H1 (cell line): ENCODE results near the gene SBF1. TPM values are rescaled to one million over a fixed set of nuclear protein-coding genes. Genes with fewer than 3 reads are reported as not detected.

Experiments used
- KDM1A ChIP-seq: fragments of 200-600, 300-600 bp; sonication (generic); IDR thresholded peaks from 2 replicates; pipeline ENCODE4 v1.7.1; 2016; ENCODE audit warnings: mild to moderate bottlenecking, low read length, borderline replicate concordance
- MAFK ChIP-seq: IDR thresholded peaks from 2 replicates; pipeline ENCODE4 v1.6.1; 2012; ENCODE audit warnings: low read depth, mild to moderate bottlenecking, improper control_type of control experiment, low read length
- POU5F1 ChIP-seq: IDR thresholded peaks from 2 replicates; pipeline ENCODE4 v1.6.1; 2011; ENCODE audit warnings: low read depth, mild to moderate bottlenecking, low read length, moderate library complexity
- SIX5 ChIP-seq: IDR thresholded peaks from 2 replicates; pipeline ENCODE4 v1.6.1; 2011; ENCODE audit warnings: mild to moderate bottlenecking, low read depth, low read length
- polyA plus RNA-seq, 7 experiments: library from polyadenylated mRNA; depleted of rRNA in 3 of 7; stranded (reverse) in 5 of 7; unstranded in 2 of 7; fragments of >200 nt in 5 of 7; fragments of 200-250 nt in 2 of 7; gene quantifications; 1 replicate in 5 of 7; 2 replicates in 1 of 7; 4 replicates in 1 of 7; pipeline versions ENCODE4 v1.2.1 to v1.2.3, GENCODE V29; 2011 to 2013; ENCODE audit warnings: missing spikeins in 2 of 7, mixed read lengths in 2 of 7
- total RNA-seq: library from RNA; stranded (reverse); fragmentation: NEBNext Ultra II Directional; extraction: Animal tissue kit (Norgen Biotek cat#: 25700); gene quantifications from 2 replicates; pipeline ENCODE4 v1.2.1, GENCODE V29; 2021
- TF ChIP-seq, protein P1 (sequence below): fragments of 300-600 bp; sonication (generic); IDR thresholded peaks from 2 replicates; pipeline ENCODE4 v1.7.1; 2012; ENCODE audit warnings: low read length, moderate library complexity, mild to moderate bottlenecking, inconsistent platforms; ENCODE audit not compliant: insufficient replicate concordance

The SBF1 gene
- total and polyA plus RNA-seq, 2 of the 8 experiments (the other 6 are each of a cell fraction or from before 2014, with no cell fraction given): 29.1 to 71.5 TPM

DNA sequence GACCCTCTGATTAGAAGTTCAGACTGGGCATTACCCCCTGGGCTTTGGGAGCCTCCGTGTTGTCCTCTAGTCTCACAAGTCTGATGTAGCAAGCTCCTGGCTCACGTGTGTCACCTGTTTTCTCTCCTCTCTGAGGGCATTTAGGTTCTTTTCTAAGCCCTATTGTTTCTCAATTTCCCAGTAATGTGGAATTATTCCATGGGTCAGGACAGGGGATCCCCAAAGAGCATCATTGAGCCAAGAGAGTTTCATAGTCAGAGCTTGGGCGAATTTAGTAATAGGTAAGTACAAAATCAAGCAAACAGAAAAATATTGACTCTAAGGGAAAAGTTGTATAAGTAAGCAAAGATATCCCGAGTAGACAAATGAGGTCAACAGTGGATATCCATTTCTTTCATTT is 74.4 kb downstream of the SBF1 start (continued):
- TF ChIP-seq KDM1A (no peak), MAFK (no peak), POU5F1 (no peak), SIX5 (no peak)
- TF ChIP-seq, protein P1, sequence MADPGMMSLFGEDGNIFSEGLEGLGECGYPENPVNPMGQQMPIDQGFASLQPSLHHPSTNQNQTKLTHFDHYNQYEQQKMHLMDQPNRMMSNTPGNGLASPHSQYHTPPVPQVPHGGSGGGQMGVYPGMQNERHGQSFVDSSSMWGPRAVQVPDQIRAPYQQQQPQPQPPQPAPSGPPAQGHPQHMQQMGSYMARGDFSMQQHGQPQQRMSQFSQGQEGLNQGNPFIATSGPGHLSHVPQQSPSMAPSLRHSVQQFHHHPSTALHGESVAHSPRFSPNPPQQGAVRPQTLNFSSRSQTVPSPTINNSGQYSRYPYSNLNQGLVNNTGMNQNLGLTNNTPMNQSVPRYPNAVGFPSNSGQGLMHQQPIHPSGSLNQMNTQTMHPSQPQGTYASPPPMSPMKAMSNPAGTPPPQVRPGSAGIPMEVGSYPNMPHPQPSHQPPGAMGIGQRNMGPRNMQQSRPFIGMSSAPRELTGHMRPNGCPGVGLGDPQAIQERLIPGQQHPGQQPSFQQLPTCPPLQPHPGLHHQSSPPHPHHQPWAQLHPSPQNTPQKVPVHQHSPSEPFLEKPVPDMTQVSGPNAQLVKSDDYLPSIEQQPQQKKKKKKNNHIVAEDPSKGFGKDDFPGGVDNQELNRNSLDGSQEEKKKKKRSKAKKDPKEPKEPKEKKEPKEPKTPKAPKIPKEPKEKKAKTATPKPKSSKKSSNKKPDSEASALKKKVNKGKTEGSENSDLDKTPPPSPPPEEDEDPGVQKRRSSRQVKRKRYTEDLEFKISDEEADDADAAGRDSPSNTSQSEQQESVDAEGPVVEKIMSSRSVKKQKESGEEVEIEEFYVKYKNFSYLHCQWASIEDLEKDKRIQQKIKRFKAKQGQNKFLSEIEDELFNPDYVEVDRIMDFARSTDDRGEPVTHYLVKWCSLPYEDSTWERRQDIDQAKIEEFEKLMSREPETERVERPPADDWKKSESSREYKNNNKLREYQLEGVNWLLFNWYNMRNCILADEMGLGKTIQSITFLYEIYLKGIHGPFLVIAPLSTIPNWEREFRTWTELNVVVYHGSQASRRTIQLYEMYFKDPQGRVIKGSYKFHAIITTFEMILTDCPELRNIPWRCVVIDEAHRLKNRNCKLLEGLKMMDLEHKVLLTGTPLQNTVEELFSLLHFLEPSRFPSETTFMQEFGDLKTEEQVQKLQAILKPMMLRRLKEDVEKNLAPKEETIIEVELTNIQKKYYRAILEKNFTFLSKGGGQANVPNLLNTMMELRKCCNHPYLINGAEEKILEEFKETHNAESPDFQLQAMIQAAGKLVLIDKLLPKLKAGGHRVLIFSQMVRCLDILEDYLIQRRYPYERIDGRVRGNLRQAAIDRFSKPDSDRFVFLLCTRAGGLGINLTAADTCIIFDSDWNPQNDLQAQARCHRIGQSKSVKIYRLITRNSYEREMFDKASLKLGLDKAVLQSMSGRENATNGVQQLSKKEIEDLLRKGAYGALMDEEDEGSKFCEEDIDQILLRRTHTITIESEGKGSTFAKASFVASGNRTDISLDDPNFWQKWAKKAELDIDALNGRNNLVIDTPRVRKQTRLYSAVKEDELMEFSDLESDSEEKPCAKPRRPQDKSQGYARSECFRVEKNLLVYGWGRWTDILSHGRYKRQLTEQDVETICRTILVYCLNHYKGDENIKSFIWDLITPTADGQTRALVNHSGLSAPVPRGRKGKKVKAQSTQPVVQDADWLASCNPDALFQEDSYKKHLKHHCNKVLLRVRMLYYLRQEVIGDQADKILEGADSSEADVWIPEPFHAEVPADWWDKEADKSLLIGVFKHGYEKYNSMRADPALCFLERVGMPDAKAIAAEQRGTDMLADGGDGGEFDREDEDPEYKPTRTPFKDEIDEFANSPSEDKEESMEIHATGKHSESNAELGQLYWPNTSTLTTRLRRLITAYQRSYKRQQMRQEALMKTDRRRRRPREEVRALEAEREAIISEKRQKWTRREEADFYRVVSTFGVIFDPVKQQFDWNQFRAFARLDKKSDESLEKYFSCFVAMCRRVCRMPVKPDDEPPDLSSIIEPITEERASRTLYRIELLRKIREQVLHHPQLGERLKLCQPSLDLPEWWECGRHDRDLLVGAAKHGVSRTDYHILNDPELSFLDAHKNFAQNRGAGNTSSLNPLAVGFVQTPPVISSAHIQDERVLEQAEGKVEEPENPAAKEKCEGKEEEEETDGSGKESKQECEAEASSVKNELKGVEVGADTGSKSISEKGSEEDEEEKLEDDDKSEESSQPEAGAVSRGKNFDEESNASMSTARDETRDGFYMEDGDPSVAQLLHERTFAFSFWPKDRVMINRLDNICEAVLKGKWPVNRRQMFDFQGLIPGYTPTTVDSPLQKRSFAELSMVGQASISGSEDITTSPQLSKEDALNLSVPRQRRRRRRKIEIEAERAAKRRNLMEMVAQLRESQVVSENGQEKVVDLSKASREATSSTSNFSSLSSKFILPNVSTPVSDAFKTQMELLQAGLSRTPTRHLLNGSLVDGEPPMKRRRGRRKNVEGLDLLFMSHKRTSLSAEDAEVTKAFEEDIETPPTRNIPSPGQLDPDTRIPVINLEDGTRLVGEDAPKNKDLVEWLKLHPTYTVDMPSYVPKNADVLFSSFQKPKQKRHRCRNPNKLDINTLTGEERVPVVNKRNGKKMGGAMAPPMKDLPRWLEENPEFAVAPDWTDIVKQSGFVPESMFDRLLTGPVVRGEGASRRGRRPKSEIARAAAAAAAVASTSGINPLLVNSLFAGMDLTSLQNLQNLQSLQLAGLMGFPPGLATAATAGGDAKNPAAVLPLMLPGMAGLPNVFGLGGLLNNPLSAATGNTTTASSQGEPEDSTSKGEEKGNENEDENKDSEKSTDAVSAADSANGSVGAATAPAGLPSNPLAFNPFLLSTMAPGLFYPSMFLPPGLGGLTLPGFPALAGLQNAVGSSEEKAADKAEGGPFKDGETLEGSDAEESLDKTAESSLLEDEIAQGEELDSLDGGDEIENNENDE: no peak
